Adrenal gland (tissue), 12 donors: Measurements from ENCODE around the gene BCL11A. TPM values are rescaled to one million over a fixed set of nuclear protein-coding genes. Genes with fewer than 3 reads are reported as not detected.

Source experiments
- DNase-seq, 7 donors: peaks; one replicate each; pipeline ENCODE4 v3.0.0-alpha.2; 2019 to 2020
- H3K27ac ChIP-seq, 5 donors: fragments of 200-600 bp; sonication (generic) in 4 of 5; 1 replicate in 3 of 5; 2 replicates in 2 of 5; pipeline versions ENCODE4 v1.5.1 to v1.8.0; 2016 to 2020; ENCODE audit warnings: mild to moderate bottlenecking in 1 of 5
- H3K27me3 ChIP-seq: fragments of 200-600 bp; 2 replicates; pipeline ENCODE4 v1.8.0; 2021
- H3K36me3 ChIP-seq, 2 donors: fragments of 200-600 bp; replicated peaks in 1 of 2; 1 replicate in 1 of 2; 2 replicates in 1 of 2; pipeline versions ENCODE4 v1.5.1 to v1.8.0; 2018 to 2022
- H3K4me1 ChIP-seq, 2 donors: fragments of 200-600 bp; replicated peaks in 1 of 2; 1 replicate in 1 of 2; 2 replicates in 1 of 2; pipeline versions ENCODE4 v1.5.1 to v1.8.0; 2018 to 2021
- H3K4me3 ChIP-seq, 4 donors: fragments of 200-600 bp; sonication (generic) in 3 of 4; one replicate each; pipeline ENCODE4 v1.5.1; 2016 to 2018
- H3K9me3 ChIP-seq, 3 donors: fragments of 200-600 bp; sonication (generic) in 1 of 3; replicated peaks in 1 of 3; 1 replicate in 2 of 3; 2 replicates in 1 of 3; pipeline versions ENCODE4 v1.5.1 to v1.8.0; 2016 to 2021
- POLR2A ChIP-seq, 2 donors: fragments of 450-650 bp; IDR thresholded peaks; one replicate each; pipeline ENCODE4 v1.6.1; 2017; ENCODE audit warnings: antibody characterized with exemption in 2 of 2, mild to moderate bottlenecking in 2 of 2, moderate library complexity in 1 of 2
- whole genome bisulfite sequencing, 4 donors: extraction: QIAGEN DNeasy Blood & Tissue Kit in 2 of 4; methylation state at CpG; one replicate each; pipeline versions ENCODE4 v1.1.5 to v1.1.7; 2013 to 2017; 5-methylcytosine and 5-hydroxymethylcytosine counted together
- intact Hi-C, 2 donors: fragments of 100-400 bp; cut with DNase I; formaldehyde crosslinking; loops; one replicate each; pipeline versions ENCODE4 v1.14.1 to v1.15.0; 2022 to 2023
- polyA plus RNA-seq, 3 donors: library from polyadenylated mRNA; stranded (reverse); fragments of 200-250 nt in 2 of 3; fragments of 350-450 nt in 1 of 3; fragmentation: Illumina TruSeq in 1 of 3; extraction: RNeasy Lipid Tissue Mini Kit (QIAGEN cat#74804) in 1 of 3; gene quantifications; one replicate each; pipeline ENCODE4 v1.2.3, GENCODE V29; 2013 to 2014
- total RNA-seq, 9 donors: library from RNA; depleted of rRNA in 4 of 9; stranded (reverse); fragments of >200 nt in 4 of 9; fragments of 120-200 nt in 1 of 9; fragmentation: NEBNext Ultra II Directional in 1 of 9; extraction: Animal tissue kit (Norgen Biotek cat#: 25700) in 1 of 9; gene quantifications; one replicate each; pipeline versions ENCODE4 v1.1.0 to v1.2.4, GENCODE V29; 2013 to 2023
- TF ChIP-seq, protein P1 (sequence below), 6 experiments: fragments of 450-650 bp in 4 of 6; fragments of 200-600 bp in 2 of 6; sonication (generic) in 1 of 6; IDR thresholded peaks; 1 replicate in 5 of 6; 2 replicates in 1 of 6; pipeline versions ENCODE4 v1.5.1 to v1.8.0; 2016 to 2021; ENCODE audit warnings: antibody characterized with exemption in 6 of 6, mild to moderate bottlenecking in 2 of 6, moderate library complexity in 1 of 6
- donor health status: healthy with polysubstance abuse.
- donor health status: Bipolar disorder and iron deficiency.
- donor health status: DM: yes; HTN: yes; CAD: no.
- donor health status: DM: no; HTN: no; CAD: no.
- donor health status: DM: no; HTN: no; CAD: no.
- donor health status: DM: yes; HTN: yes; CAD: no.

BCL11A gene
- total and polyA plus RNA-seq, 12 donors = 2.9 to 16.7 (median 5.3) TPM

DNA sequence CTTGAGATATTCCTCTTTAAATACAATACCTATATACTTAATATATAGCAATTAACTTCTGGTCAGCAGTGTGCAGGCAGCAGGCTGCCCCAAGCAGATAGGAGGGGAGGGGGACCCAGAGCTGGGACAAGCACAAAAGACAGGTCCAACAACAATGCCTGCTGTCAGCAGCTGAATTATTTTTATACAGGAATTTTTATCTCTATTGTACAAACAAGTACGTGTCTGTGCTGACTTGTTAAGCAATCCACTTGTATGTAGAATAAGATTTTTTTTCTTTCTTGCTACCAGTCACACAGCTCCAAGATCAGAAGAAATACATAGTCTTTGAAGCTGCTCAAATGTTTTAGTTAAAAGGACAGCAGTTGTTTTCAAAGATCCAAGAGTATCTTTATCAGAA is 16.7 kb downstream of the BCL11A start:
- 12 to 30% (median 24%) methylated on average over 1 of the region's 1 CpG for WGBS, 4 donors

DNA sequence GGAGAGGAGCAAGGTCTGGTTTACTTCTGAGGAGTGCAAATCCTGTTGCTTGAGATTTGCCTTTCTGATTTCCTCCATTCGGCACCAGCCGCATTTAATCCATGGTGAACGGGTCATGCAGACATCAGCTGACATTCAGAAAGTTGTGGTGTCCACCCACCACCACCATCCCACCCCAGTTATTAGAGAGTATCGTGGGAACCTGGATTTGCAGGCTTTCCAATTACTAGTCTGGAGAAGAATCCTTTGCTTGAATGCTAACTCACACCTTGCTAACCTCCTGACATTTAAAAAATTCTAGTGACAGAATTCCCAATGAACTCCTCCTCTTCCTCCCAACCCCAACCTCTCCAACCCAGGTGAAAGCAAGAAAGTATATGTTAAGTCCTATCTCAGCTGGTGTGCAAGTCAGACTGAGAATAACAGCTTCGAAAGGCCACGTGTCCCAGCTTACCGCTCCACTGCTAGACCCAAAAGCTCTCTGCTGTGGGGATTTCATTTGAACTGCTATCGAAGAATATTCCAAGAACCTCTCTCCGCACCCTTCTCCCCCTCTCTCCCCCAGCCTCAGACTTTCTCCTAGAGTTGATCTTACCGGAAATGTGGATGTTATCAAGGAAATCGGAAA is 17.7 kb downstream of the BCL11A start:
- Histone ChIP-seq H3K4me3 (no peak overlapping the region), H3K27me3 (no peaks in the 10 kb centered on the region), H3K9me3 (no peaks in the 10 kb centered on the region), H3K36me3 (no peaks in the 10 kb centered on the region), H3K27ac (no peak overlapping the region), H3K4me1 (no peaks in the 10 kb centered on the region)
- 87 to 96% (median 92%) methylated on average over 11 of the region's 11 CpGs for WGBS, 4 donors
- TF ChIP-seq, protein P1, sequence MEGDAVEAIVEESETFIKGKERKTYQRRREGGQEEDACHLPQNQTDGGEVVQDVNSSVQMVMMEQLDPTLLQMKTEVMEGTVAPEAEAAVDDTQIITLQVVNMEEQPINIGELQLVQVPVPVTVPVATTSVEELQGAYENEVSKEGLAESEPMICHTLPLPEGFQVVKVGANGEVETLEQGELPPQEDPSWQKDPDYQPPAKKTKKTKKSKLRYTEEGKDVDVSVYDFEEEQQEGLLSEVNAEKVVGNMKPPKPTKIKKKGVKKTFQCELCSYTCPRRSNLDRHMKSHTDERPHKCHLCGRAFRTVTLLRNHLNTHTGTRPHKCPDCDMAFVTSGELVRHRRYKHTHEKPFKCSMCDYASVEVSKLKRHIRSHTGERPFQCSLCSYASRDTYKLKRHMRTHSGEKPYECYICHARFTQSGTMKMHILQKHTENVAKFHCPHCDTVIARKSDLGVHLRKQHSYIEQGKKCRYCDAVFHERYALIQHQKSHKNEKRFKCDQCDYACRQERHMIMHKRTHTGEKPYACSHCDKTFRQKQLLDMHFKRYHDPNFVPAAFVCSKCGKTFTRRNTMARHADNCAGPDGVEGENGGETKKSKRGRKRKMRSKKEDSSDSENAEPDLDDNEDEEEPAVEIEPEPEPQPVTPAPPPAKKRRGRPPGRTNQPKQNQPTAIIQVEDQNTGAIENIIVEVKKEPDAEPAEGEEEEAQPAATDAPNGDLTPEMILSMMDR (IDR thresholded peaks at IDR 0.05) = no peak
- no peak for TF ChIP-seq POLR2A (IDR thresholded peaks at IDR 0.05)
- intact Hi-C loops = no loop called here
- DNase-seq = no peak

More for the DNA sequence above, 16.7 kb downstream of the BCL11A start:
- TF ChIP-seq, protein P1 (IDR thresholded peaks at IDR 0.05) = no peak
- no peak for TF ChIP-seq POLR2A (IDR thresholded peaks at IDR 0.05)
- Histone ChIP-seq H3K27me3 (no peaks in the 10 kb centered on the region), H3K36me3 (no peaks in the 10 kb centered on the region), H3K27ac (no peak overlapping the region), H3K4me3 (no peak overlapping the region), H3K9me3 (no peaks in the 10 kb centered on the region), H3K4me1 (no peaks in the 10 kb centered on the region)
- no peak for DNase-seq
- intact Hi-C loops = no loop called here

DNA sequence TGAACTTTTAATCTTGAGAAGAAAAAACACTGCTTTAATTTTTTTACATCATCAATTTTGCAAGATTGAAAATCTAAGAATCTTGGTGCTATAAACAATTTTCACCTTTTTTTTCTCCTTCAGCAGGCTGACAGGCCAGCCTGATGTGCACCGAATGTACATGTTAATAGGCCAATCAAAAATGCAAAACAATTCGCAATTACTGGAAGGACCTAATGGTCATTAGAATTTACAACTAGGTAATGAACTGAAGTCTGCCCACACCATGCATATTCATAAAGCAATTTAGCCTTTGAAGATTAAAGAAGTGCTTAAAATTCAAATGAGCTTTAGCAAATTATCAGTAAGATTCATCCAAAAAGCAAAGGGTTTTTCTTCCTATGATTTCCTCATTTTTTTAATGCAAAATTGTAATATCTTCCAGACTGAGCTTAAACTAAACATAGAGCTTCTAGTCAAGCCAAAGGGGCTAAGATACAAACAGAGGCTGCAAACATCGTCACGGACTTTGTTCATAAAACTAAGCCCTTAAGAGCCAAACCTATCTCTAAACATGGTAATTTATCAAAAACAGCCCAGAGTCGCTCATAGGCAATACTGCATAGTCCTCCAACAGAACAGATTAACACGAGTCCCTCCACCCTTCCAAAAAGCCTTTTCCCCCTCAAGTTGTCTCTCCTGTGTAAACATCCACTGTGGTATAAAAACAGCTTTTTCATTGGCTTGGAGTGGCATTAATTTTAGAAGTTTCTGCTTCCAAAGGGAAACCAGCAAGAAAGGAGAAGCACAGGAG is 18.4 kb downstream of the BCL11A start:
- H3K4me1 ChIP-seq = peaks cover 0 to 6% of the 10 kb centered on the region in 2 donors
- no peaks in the 10 kb centered on the region for H3K9me3 ChIP-seq
- WGBS, 4 donors = 88 to 95% (median 91%) methylated on average over 6 of the region's 6 CpGs
- TF ChIP-seq POLR2A (IDR thresholded peaks at IDR 0.05) = no peak
- TF ChIP-seq, protein P1 (IDR thresholded peaks at IDR 0.05) = no peak
- no peaks in the 10 kb centered on the region for H3K36me3 ChIP-seq
- intact Hi-C loops = no loop called here
- no peak for DNase-seq
- H3K4me3 ChIP-seq = no peak overlapping the region
- no peaks in the 10 kb centered on the region for H3K27me3 ChIP-seq
- H3K27ac ChIP-seq = no peak overlapping the region

DNA sequence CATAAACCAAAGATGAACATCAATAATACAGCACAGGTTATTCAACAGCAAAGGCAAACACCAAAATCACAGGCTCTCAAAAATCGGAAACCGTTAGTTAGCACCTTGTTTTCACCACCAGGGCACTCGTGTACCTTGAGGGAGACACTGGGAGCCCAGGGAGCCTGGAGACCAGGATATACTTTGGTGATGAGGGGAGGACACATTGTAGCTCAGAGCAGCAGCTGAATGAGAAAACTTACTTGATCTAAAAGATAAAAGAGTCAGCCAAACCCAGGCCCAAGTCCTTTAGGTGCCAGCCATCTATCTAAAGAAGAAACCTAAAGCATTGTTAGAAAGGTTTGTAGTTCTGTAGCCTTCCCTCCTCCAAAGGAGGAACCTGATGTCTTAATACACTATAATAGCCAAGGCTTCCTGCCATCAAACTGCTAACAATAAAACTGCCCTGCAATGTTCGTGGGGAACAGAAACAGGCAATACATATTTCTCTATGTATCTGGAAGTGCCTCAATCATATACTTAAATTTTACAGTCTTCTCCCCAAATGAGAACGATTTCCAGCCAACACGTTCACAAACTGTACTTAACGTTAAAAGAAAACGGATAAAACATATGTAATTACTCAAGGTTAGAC is 19.3 kb downstream of the BCL11A start:
- no peak for TF ChIP-seq POLR2A (IDR thresholded peaks at IDR 0.05)
- TF ChIP-seq, protein P1 (IDR thresholded peaks at IDR 0.05) = no peak
- intact Hi-C loops = no loop called here
- no peaks in the 10 kb centered on the region for H3K36me3 ChIP-seq
- peaks cover 0 to 10% of the 10 kb centered on the region in 2 donors for H3K4me1 ChIP-seq
- DNase-seq = no peak
- H3K4me3 ChIP-seq = no peak overlapping the region
- 62 to 72% (median 64%) methylated on average over 8 of the region's 8 CpGs for WGBS, 4 donors
- no peaks in the 10 kb centered on the region for H3K9me3 ChIP-seq
- no peaks in the 10 kb centered on the region for H3K27me3 ChIP-seq
- no peak overlapping the region for H3K27ac ChIP-seq
